Measurements from ENCODE around the gene COPE.
A peak's percentile ranks its signal among the peaks of the same experiment; 100 is the strongest.

Gene COPE

GRCh38 chr19:18897094-18898029 lies 21.8 kb downstream of the COPE start:
- H3K4me1 Mint-ChIP-seq: peaks cover 8% of the 10 kb centered on the region
- peaks cover 53% of the 10 kb centered on the region for H3K27me3 Mint-ChIP-seq
- CTCF ChIA-PET: interaction anchor here (0.6 kb wide), 1 partner anchor 619 kb away, joined by 4 read pairs; no protein-coding TSS in a partner anchor
- H3K9me3 Mint-ChIP-seq: no peaks in the 10 kb centered on the region
- H3K36me3 Mint-ChIP-seq: peaks cover 15% of the 10 kb centered on the region
- H3K27ac Mint-ChIP-seq: no peak overlapping the region
- no peak overlapping the region for H3K4me3 Mint-ChIP-seq
- no peak for DNase-seq

GRCh38 chr19:18896421-18896841 lies 22.8 kb downstream of the COPE start:
- no peak for DNase-seq
- Mint-ChIP-seq H3K9me3 (no peaks in the 10 kb centered on the region), H3K27ac (no peak overlapping the region), H3K4me1 (peaks cover 8% of the 10 kb centered on the region), H3K4me3 (no peak overlapping the region), H3K36me3 (peaks cover 13% of the 10 kb centered on the region), H3K27me3 (peaks cover 57% of the 10 kb centered on the region)
- CTCF ChIA-PET: no interaction called here

GRCh38 chr19:18895824-18896341 lies 23.3 kb downstream of the COPE start, which contains the start of gene CERS1:
Gene CERS1, minus strand, starts transcription at chr19:18896158. Its CDS starts 86 bp downstream, at chr19:18896072.
- H3K9me3 Mint-ChIP-seq: no peaks in the 10 kb centered on the region
- CTCF ChIA-PET: no interaction called here
- peaks cover 8% of the 10 kb centered on the region for H3K4me1 Mint-ChIP-seq
- H3K36me3 Mint-ChIP-seq: peaks cover 8% of the 10 kb centered on the region
- H3K27ac Mint-ChIP-seq: no peak within 1 kb of the TSS
- no peak within 1 kb of the TSS for H3K4me3 Mint-ChIP-seq
- peaks cover 59% of the 10 kb centered on the region for H3K27me3 Mint-ChIP-seq
- no peak for DNase-seq

- no peak overlapping the region for H3K27ac Mint-ChIP-seq
- H3K4me3 Mint-ChIP-seq: no peak overlapping the region
- no peaks in the 10 kb centered on the region for H3K9me3 Mint-ChIP-seq
- DNase-seq: no peak
- H3K27me3 Mint-ChIP-seq: peaks cover 65% of the 10 kb centered on the region
- H3K4me1 Mint-ChIP-seq: peaks cover 8% of the 10 kb centered on the region
- peaks cover 5% of the 10 kb centered on the region for H3K36me3 Mint-ChIP-seq
- CTCF ChIA-PET: interaction anchor here (1.2 kb wide), 1 partner anchor 15 kb away, joined by 3 read pairs; no protein-coding TSS in a partner anchor
Observed at GRCh38 chr19:18895038-18895823, 24.0 kb downstream of the COPE start.

- CTCF ChIA-PET: interaction anchor here (1.2 kb wide), 1 partner anchor 14 kb away, joined by 3 read pairs; no protein-coding TSS in a partner anchor
- no peak overlapping the region for H3K27ac Mint-ChIP-seq
- H3K4me3 Mint-ChIP-seq: no peak overlapping the region
- peaks cover 8% of the 10 kb centered on the region for H3K4me1 Mint-ChIP-seq
- H3K27me3 Mint-ChIP-seq: peaks cover 72% of the 10 kb centered on the region
- no peak for DNase-seq
- H3K36me3 Mint-ChIP-seq: peaks cover 5% of the 10 kb centered on the region
- no peaks in the 10 kb centered on the region for H3K9me3 Mint-ChIP-seq
Observed at GRCh38 chr19:18894254-18895037, 24.7 kb downstream of the COPE start.

- H3K4me1 Mint-ChIP-seq: peaks cover 8% of the 10 kb centered on the region
- no peak overlapping the region for H3K4me3 Mint-ChIP-seq
- no peaks in the 10 kb centered on the region for H3K9me3 Mint-ChIP-seq
- CTCF ChIA-PET: no interaction called here
- DNase-seq: no peak
- H3K36me3 Mint-ChIP-seq: peaks cover 5% of the 10 kb centered on the region
- no peak overlapping the region for H3K27ac Mint-ChIP-seq
- H3K27me3 Mint-ChIP-seq: peaks cover 73% of the 10 kb centered on the region
Observed at GRCh38 chr19:18893587-18894253, 25.5 kb downstream of the COPE start.

GRCh38 chr19:18889949-18890745 lies 29.0 kb downstream of the COPE start:
- no peak for DNase-seq
- H3K27me3 Mint-ChIP-seq: peaks cover 53% of the 10 kb centered on the region
- H3K36me3 Mint-ChIP-seq: no peaks in the 10 kb centered on the region
- no peak overlapping the region for H3K27ac Mint-ChIP-seq
- H3K4me3 Mint-ChIP-seq: no peak overlapping the region
- H3K9me3 Mint-ChIP-seq: no peaks in the 10 kb centered on the region
- H3K4me1 Mint-ChIP-seq: no peaks in the 10 kb centered on the region
- CTCF ChIA-PET: interaction anchor here (0.8 kb wide), 1 partner anchor 43 kb away, joined by 3 read pairs; no protein-coding TSS in a partner anchor

GRCh38 chr19:18886972-18887371 lies 32.2 kb downstream of the COPE start:
- Mint-ChIP-seq H3K4me3 (no peak overlapping the region), H3K27me3 (peaks cover 26% of the 10 kb centered on the region), H3K9me3 (no peaks in the 10 kb centered on the region), H3K36me3 (no peaks in the 10 kb centered on the region), H3K27ac (no peak overlapping the region), H3K4me1 (no peaks in the 10 kb centered on the region)
- no peak for DNase-seq
- CTCF ChIA-PET: no interaction called here

- H3K36me3 Mint-ChIP-seq: no peaks in the 10 kb centered on the region
- CTCF ChIA-PET: no interaction called here
- DNase-seq: no peak
- H3K4me3 Mint-ChIP-seq: no peak overlapping the region
- no peak overlapping the region for H3K27ac Mint-ChIP-seq
- H3K9me3 Mint-ChIP-seq: no peaks in the 10 kb centered on the region
- no peaks in the 10 kb centered on the region for H3K4me1 Mint-ChIP-seq
- H3K27me3 Mint-ChIP-seq: peaks cover 10% of the 10 kb centered on the region
Observed at GRCh38 chr19:18883526-18884304, 35.5 kb downstream of the COPE start.

- Mint-ChIP-seq H3K27ac (no peak overlapping the region), H3K4me3 (no peak overlapping the region), H3K9me3 (no peaks in the 10 kb centered on the region), H3K36me3 (no peaks in the 10 kb centered on the region), H3K4me1 (no peaks in the 10 kb centered on the region), H3K27me3 (peaks cover 9% of the 10 kb centered on the region)
- DNase-seq: no peak
- CTCF ChIA-PET: no interaction called here
Observed at GRCh38 chr19:18881491-18881890, 37.7 kb downstream of the COPE start.

- Mint-ChIP-seq H3K9me3 (no peaks in the 10 kb centered on the region), H3K4me3 (no peak overlapping the region), H3K4me1 (no peaks in the 10 kb centered on the region), H3K27ac (no peak overlapping the region), H3K27me3 (peaks cover 9% of the 10 kb centered on the region), H3K36me3 (no peaks in the 10 kb centered on the region)
- DNase-seq: peak; percentile 49
- CTCF ChIA-PET: interaction anchor here (0.8 to 1.0 kb wide), 2 partner anchors 15 to 36 kb away, joined by 3 read pairs; no protein-coding TSS in a partner anchor
Observed at GRCh38 chr19:18879579-18880373, 39.4 kb downstream of the COPE start.
